Right kidney (tissue), 1 donor: Measurements from ENCODE around the gene EPG5.
"Not testable (repeated sequence)": the region's sequence is repeated elsewhere in the genome, so short reads cannot be mapped to it uniquely, and the experiment has no call there.

Experiments
- DNase-seq: peaks from one replicate; pipeline ENCODE4 v3.0.0-alpha.2; 2016

Gene EPG5

DNA sequence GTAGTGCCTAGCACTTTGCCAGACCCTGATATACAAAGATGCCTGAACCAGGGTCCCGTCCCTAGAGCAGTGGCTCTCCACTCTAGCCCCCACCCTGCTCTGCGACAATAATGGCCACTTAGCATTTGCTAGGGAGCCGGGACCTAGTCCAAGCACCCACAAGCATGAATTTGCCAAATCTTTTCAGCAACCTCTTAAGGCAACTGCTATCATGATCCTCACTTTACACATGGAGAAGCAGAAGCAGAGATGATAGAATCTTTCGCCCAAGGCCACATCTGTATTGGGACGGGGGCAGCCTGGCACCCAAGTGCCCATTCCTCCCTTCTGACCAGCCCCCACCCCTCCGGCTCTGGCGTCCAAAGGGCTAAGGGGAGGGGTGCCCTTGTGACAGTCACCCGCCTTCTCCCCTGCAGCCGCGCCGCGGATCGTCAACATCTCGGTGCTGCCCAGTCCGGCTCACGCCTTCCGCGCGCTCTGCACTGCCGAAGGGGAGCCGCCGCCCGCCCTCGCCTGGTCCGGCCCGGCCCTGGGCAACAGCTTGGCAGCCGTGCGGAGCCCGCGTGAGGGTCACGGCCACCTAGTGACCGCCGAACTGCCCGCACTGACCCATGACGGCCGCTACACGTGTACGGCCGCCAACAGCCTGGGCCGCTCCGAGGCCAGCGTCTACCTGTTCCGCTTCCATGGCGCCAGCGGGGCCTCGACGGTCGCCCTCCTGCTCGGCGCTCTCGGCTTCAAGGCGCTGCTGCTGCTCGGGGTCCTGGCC lies 128.6 kb downstream of the EPG5 start:
- DNase-seq = peak; percentile 72

GRCh38 chr18:45837283-45838070 lies 129.7 kb downstream of the EPG5 start:
- peak; percentile 54 for DNase-seq

DNA sequence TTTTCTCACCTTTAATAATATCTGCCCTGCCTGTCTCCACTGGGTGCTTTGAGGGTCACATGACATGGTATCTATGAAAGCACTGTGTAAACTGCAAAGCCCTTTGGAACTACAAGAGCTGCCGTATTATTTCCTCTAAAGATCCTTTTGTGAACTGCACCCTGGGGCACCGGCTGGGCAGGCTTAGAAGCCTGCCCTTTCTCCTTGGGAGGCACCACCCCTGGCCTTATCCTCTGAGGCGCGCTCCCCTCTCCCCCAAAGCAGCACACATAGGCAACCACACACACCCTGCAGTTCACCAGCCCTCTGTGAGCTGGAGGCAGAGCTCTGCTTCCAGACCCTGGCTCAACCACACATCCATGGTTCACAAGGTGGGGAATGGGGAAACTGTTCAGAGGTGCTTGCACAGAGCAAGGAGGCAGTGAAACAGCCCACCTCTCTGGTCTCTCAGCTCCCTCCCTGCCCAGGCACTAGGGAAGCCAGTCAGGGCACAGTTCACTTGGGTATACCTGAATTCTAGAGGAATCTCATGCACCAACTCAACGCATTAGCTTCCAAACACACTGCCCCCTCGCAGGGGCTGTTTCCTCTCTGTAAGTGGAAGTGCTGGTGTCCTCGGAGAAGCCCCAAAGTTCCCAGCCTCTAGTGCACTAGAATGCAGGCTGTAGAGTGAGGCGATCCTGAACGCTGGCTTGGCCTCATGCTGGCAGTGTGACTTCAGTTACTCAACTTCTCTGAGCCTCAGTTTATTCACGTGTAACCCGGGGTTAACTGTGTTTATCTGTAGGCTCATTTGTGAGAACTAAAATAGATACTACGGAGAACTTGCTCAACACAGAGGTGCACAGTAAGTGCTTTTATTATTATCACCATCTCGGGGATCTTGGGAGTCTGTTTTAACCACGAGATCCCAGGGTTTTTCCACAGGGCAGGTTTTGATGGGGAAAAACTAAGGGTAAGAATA lies 130.6 kb downstream of the EPG5 start:
- DNase-seq = no peak

GRCh38 chr18:45835057-45835636 lies 132.0 kb downstream of the EPG5 start:
- no peak for DNase-seq

GRCh38 chr18:45834306-45834705 lies 132.8 kb downstream of the EPG5 start:
- no peak for DNase-seq

- no peak for DNase-seq
These were observed 133.3 kb downstream of the EPG5 start for GRCh38 chr18:45833846-45834245.

GRCh38 chr18:45830917-45831316 lies 136.2 kb downstream of the EPG5 start:
- DNase-seq = no peak

GRCh38 chr18:45829855-45830254 lies 137.3 kb downstream of the EPG5 start:
- peak; percentile 32 for DNase-seq

GRCh38 chr18:45828917-45829811 lies 138.0 kb downstream of the EPG5 start:
- peak; percentile 42 for DNase-seq

- not testable (repeated sequence) for DNase-seq
These were observed 140.4 kb downstream of the EPG5 start for GRCh38 chr18:45826716-45827115.

DNA sequence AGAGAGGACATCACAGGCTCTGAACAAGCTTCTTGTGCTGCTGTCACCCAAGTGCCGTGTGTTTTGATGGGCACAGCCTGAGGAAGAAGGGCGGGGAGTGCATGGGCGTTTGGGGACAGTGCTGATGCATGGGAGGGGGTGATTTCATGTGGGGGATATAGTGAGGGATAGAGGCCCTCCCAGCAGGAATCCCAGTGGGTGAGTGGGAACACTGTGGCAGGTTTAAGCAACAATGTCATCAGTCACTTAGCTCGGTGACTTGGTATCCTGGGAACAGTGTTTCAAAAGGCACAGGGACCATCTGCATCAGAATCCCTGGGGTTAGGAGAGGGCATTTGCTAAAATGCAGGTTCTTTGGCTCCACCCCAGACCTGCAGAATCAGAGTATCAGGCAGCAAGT lies 141.0 kb downstream of the EPG5 start:
- no peak for DNase-seq

DNA sequence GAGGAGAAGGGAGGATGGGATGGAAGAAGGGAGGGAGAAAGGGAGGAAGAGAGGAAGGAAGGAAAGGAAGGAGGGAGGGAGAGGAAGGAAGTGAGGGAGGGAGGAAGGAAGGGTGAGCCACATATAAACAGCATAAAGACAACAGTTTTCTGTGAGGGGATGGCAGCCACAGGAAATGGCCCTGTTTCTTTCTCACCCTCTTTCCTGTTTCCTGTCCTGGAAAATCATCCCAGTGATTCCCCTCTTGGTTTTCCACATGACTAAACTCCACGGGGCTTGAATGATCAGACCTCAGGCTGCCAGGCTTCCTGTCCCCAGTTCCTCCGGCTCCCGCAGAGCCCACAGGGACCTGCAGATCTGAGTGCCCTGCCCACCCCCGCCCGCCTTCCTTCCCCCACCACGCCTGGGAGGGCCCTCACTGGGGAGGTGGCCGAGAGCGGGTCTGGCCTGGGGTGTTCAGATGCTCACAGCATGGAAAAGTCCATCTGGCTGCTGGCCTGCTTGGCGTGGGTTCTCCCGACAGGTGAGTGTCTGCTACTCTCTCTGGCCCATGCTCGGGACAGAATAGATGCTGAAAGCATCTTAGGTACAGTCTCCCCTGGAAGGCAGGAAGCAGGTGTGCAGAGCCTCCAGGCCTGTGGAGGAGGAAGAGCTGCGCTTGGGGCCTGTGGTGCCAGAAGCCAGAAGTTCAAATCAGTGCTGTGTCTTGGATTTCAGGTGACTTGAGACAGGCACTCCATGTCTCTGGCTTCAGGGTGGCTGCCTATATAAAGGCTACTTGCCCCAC lies 141.7 kb downstream of the EPG5 start, which contains the start of gene SIGLEC15:
Gene SIGLEC15, plus strand, starts transcription at position 418 of the 787 bp plus-strand sequence. Its CDS starts 54 bp downstream, at position 472.
- no peak for DNase-seq

GRCh38 chr18:45821711-45822110 lies 145.4 kb downstream of the EPG5 start:
- DNase-seq = no peak

DNA sequence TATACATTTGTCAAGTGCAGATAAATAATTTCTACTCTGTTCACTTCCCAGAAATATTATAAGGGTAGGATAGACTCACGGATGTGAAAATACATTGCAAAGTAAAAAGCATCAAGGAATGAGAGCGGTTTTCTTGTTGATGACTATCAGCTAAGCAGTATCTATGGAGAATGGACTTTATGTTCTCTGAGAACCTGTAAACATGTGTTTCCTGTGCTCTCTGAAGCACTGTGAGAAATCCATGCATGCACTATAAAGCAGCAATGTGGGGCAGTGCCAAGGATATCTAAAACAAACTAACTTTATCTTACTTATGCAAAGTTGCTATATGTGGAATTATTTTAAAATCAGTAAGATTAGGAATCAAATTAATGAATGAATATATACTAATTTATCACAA lies 146.1 kb downstream of the EPG5 start:
- no peak for DNase-seq

DNA sequence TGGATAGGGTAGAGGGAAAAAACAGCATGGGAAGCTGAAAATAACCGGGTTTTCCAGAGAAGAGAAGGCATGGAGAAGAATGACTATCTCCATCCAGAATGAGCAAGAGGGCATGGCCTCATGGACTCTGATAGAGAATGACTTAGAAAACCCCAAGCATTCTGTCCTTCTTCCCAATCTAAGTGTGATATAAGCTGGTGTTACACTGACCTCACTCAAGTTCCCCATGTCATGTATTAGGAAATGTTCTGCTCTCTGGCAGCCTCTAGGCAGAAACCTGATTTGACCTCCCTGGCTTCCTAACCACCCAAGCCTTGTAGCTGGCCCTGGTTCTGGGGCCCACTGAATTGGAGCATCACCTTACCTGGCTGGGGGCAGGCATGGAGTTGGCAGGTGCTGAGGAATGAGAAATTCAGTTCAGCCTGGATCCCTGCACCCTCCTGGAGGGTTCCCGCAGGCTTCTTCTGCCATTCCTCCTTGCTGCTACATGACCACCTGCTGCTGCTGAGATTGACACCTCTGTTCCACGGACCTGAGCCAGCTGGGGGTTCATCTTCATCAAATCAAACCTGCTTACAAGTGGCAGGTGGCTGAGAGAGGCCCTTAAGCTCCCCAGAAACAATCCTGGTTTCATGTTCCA lies 146.9 kb downstream of the EPG5 start:
- DNase-seq = no peak

- DNase-seq = not testable (repeated sequence)
These were observed 148.4 kb downstream of the EPG5 start for GRCh38 chr18:45818765-45819164.

GRCh38 chr18:45817543-45817942 lies 149.6 kb downstream of the EPG5 start:
- no peak for DNase-seq

DNA sequence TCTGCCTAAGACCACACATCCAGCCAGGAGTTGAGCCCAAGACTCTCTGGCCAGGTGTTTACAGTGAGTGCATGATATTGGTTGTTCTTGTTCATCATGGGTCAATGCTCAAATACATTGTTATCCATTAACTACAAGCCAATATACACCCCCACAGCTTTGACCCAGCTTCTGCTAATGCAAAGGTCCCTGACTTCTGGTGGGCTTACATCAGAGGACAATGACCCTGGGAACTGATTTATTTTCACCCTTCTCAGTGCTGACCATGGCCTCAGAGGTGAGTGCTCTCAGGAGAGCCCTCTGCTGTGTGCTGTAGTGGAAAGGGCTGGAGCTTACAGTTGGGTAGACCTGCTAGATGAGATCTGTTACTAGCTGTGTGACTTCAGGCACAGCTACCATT lies 152.4 kb downstream of the EPG5 start:
- not testable (repeated sequence) for DNase-seq

- not testable (repeated sequence) for DNase-seq
These were observed 160.0 kb downstream of the EPG5 start for GRCh38 chr18:45807144-45807543.

DNA sequence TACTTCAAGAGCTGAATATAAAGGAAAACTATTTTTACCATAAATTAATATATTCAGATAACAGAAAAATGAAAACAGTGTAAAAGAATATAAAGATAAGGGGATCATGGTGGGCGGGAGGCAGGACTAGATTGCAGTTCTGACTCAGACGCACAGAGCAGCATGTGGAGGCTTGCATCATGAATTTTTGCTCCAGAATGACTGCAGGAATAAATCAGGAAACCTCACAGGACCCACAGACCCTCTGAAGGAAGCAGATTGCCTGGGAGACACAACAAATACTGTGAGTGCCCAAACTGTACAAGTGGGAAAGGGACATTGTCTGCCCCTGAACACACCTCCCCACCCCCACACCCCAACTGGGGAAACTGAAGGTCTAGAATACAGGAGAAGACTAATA lies 160.9 kb downstream of the EPG5 start:
- no peak for DNase-seq
